Natural killer cell (primary cell): ENCODE data around the gene MRS2. TPM values are rescaled to one million over a fixed set of nuclear protein-coding genes. Genes with fewer than 3 reads are reported as not detected.

Source experiments
- ATAC-seq, 3 donors: fragments of 150-1000 bp in 2 of 3; fragments of 200-7000 bp in 1 of 3; cut with Tn5 transposase; 1 replicate in 1 of 3; 2 replicates in 2 of 3; pipeline ENCODE4 v1.10.0; 2021; ENCODE audit warnings: mild to moderate bottlenecking in 2 of 3, moderate library complexity in 2 of 3
- DNase-seq, 2 donors: peaks; one replicate each; pipeline versions ENCODE4 v3.0.0 to v3.0.0-alpha.2; 2013 to 2021; ENCODE audit warnings: mixed read lengths in 1 of 2
- H3K27ac ChIP-seq: one replicate; pipeline ENCODE4 v1.5.1; 2013; ENCODE audit warnings: mild to moderate bottlenecking, low read length
- H3K27me3 ChIP-seq: one replicate; pipeline ENCODE4 v1.6.1; 2013; ENCODE audit warnings: low read length; ENCODE audit not compliant: control insufficient read depth, insufficient read depth
- H3K36me3 ChIP-seq: one replicate; pipeline ENCODE4 v1.6.1; 2013; ENCODE audit warnings: low read length; ENCODE audit not compliant: control insufficient read depth, insufficient read depth
- H3K4me1 ChIP-seq: one replicate; pipeline ENCODE4 v1.6.1; 2013; ENCODE audit warnings: low read length; ENCODE audit not compliant: control insufficient read depth, insufficient read depth
- H3K4me3 ChIP-seq: one replicate; pipeline ENCODE4 v1.5.1; 2013; ENCODE audit warnings: low read length
- H3K9me3 ChIP-seq: one replicate; pipeline ENCODE4 v1.6.1; 2013; ENCODE audit warnings: low read length; ENCODE audit not compliant: control insufficient read depth, insufficient read depth
- H3K27ac Mint-ChIP-seq, 2 donors: one replicate each; pipeline ENCODE4 v1.8.0; 2022; ENCODE audit warnings: mild to moderate bottlenecking in 2 of 2, mixed read lengths in 2 of 2, moderate library complexity in 1 of 2
- H3K27me3 Mint-ChIP-seq, 2 donors: one replicate each; pipeline ENCODE4 v1.8.0; 2022; ENCODE audit warnings: low read depth in 2 of 2, mixed read lengths in 2 of 2
- H3K36me3 Mint-ChIP-seq: one replicate; pipeline ENCODE4 v1.8.0; 2022; ENCODE audit warnings: mixed read lengths
- H3K4me1 Mint-ChIP-seq, 2 donors: one replicate each; pipeline ENCODE4 v1.8.0; 2022; ENCODE audit warnings: mixed read lengths in 2 of 2
- H3K4me3 Mint-ChIP-seq: one replicate; pipeline ENCODE4 v1.8.0; 2022; ENCODE audit warnings: mild to moderate bottlenecking, moderate library complexity, mixed read lengths
- H3K9me3 Mint-ChIP-seq, 2 donors: one replicate each; pipeline ENCODE4 v1.8.0; 2022; ENCODE audit warnings: mixed read lengths in 2 of 2
- WGBS: methylation state at CpG from one replicate; pipeline ENCODE4 v1.1.7; 2013; ENCODE audit warnings: missing lambda C conversion rate; ENCODE audit not compliant: insufficient coverage; 5-methylcytosine and 5-hydroxymethylcytosine counted together
- intact Hi-C: fragments of 100-400 bp; cut with micrococcal nuclease; formaldehyde crosslinking; loops from one replicate; pipeline ENCODE4 v1.14.2; 2022
- total RNA-seq, 4 donors: library from RNA; stranded (reverse); fragments of 120-200 nt in 1 of 4; gene quantifications; one replicate each; pipeline versions ENCODE4 v1.2.3 to v1.2.4, GENCODE V29; 2013 to 2022
- TF ChIP-seq, protein P1 (sequence below): fragments of 200-600 bp; IDR thresholded peaks from one replicate; pipeline ENCODE4 v1.8.0; 2022; ENCODE audit warnings: antibody characterized with exemption

MRS2 gene
- total RNA-seq, 3 donors from 2014 or later (not counting 1 experiment from before 2014, with no cell fraction given) = 9.0 to 12.8 (median 10.8) TPM

GRCh38 chr6:24448828-24449525, 46.2 kb downstream of the MRS2 start:
- intact Hi-C loops = no loop called here
- H3K27me3 ChIP-seq = no peaks in the 10 kb centered on the region
- Mint-ChIP-seq H3K27ac (no peak overlapping the region), H3K9me3 (no peaks in the 10 kb centered on the region), H3K4me1 (no peaks in the 10 kb centered on the region), H3K36me3 (no peaks in the 10 kb centered on the region), H3K4me3 (no peak overlapping the region), H3K27me3 (no peaks in the 10 kb centered on the region)
- H3K9me3 ChIP-seq = no peaks in the 10 kb centered on the region
- ATAC-seq (no peak), DNase-seq (no peak)
- no peak overlapping the region for H3K27ac ChIP-seq
- H3K4me1 ChIP-seq = no peaks in the 10 kb centered on the region
- WGBS = 85% methylated on average over 9 of the region's 9 CpGs
- H3K4me3 ChIP-seq = no peak overlapping the region
- no peaks in the 10 kb centered on the region for H3K36me3 ChIP-seq
- TF ChIP-seq, protein P1, sequence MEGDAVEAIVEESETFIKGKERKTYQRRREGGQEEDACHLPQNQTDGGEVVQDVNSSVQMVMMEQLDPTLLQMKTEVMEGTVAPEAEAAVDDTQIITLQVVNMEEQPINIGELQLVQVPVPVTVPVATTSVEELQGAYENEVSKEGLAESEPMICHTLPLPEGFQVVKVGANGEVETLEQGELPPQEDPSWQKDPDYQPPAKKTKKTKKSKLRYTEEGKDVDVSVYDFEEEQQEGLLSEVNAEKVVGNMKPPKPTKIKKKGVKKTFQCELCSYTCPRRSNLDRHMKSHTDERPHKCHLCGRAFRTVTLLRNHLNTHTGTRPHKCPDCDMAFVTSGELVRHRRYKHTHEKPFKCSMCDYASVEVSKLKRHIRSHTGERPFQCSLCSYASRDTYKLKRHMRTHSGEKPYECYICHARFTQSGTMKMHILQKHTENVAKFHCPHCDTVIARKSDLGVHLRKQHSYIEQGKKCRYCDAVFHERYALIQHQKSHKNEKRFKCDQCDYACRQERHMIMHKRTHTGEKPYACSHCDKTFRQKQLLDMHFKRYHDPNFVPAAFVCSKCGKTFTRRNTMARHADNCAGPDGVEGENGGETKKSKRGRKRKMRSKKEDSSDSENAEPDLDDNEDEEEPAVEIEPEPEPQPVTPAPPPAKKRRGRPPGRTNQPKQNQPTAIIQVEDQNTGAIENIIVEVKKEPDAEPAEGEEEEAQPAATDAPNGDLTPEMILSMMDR = no peak

DNA sequence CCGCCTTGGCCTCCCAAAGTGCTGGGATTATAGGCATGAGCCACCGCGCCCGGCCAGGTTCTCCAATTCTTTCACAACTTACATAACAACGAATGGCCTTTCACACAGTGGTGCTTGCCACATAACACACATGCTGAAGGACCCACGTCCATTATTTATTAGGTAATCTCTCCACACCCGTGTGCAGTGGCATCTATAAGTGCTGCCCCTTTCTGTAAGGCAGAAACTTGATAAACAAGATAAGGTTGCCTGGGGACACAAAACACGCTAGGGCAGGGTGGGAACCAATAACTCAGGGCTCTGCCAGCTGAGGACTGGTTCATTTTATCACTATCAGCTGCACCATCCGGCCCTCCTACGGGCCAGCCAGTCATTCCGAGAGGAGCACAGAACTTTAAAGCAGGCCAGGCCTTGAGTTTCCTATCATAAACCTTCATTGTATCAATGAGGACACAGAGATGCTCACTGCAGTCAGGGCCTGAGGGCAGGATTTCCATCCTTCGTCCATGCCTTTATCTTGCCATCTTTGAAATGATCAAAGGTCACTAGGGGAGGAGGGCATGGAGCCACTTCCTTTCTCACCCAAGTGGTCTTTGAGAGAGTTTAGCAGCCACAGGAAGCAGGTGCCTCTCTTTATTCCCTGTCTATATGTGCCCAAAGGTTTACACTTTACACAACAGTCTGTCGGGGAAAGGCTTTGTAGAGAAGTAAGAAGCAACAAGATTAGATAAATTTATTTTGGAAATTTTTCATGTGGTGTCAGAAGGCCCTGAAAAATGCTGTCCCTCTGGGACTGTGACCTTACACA, 49.0 kb downstream of the MRS2 start:
- Mint-ChIP-seq H3K4me3 (no peak overlapping the region), H3K27me3 (no peaks in the 10 kb centered on the region), H3K27ac (no peak overlapping the region), H3K36me3 (no peaks in the 10 kb centered on the region), H3K4me1 (no peaks in the 10 kb centered on the region), H3K9me3 (no peaks in the 10 kb centered on the region)
- no peak for ATAC-seq
- WGBS = 76% methylated on average over 13 of the region's 13 CpGs
- Histone ChIP-seq H3K4me3 (no peak overlapping the region), H3K27me3 (no peaks in the 10 kb centered on the region), H3K9me3 (no peaks in the 10 kb centered on the region), H3K4me1 (no peaks in the 10 kb centered on the region), H3K27ac (no peak overlapping the region), H3K36me3 (no peaks in the 10 kb centered on the region)
- intact Hi-C loops = no loop called here
- TF ChIP-seq, protein P1 = no peak
- DNase-seq = no peak

DNA sequence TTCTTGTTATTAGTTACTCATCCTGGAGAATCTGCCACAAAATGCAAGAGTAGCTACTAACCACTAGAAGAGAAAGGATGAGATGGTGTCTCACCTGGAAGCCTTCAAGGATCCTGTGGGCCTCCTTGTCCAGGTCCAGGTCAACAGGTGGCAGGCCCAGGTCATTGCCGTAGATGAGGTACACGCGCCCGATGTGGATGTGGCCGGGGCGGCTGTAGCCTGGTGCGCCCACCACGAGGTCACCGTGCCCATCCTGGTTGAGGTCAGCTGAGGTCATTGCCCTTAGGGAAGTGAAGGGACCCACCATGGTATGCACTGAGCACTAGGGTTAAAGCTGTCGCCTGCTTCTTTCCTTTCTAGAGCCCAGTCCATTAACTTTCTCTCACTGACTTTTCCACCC, 51.2 kb downstream of the MRS2 start:
- intact Hi-C loops = no loop called here
- WGBS = 86% methylated on average over 9 of the region's 10 CpGs
- H3K4me1 Mint-ChIP-seq = no peaks in the 10 kb centered on the region
- Histone ChIP-seq H3K4me1 (no peaks in the 10 kb centered on the region), H3K27me3 (no peaks in the 10 kb centered on the region), H3K9me3 (no peaks in the 10 kb centered on the region), H3K36me3 (no peaks in the 10 kb centered on the region), H3K4me3 (no peak overlapping the region), H3K27ac (no peak overlapping the region)
- H3K36me3 Mint-ChIP-seq = no peaks in the 10 kb centered on the region
- no peak overlapping the region for H3K4me3 Mint-ChIP-seq
- DNase-seq (no peak), ATAC-seq (no peak)
- H3K27ac Mint-ChIP-seq = no peak overlapping the region
- TF ChIP-seq, protein P1 = no peak
- no peaks in the 10 kb centered on the region for H3K9me3 Mint-ChIP-seq
- no peaks in the 10 kb centered on the region for H3K27me3 Mint-ChIP-seq
